Measurements from ENCODE around the gene FOXB1.

Gene FOXB1

GRCh38 chr15:59994888-59995557 is 9.1 kb upstream of the FOXB1 start:
- Mint-ChIP-seq H3K4me1 (ENCODE audit: low read depth) (peaks cover 45% of the 10 kb centered on the region), H3K4me3 (peak overlapping the region; percentile 41), H3K27me3 (peaks cover 86% of the 10 kb centered on the region), H3K9me3 (no peaks in the 10 kb centered on the region), H3K36me3 (ENCODE audit: low read depth) (no peaks in the 10 kb centered on the region), H3K27ac (peak overlapping the region; percentile 0)
- DNase-seq = peak; percentile 42

DNA sequence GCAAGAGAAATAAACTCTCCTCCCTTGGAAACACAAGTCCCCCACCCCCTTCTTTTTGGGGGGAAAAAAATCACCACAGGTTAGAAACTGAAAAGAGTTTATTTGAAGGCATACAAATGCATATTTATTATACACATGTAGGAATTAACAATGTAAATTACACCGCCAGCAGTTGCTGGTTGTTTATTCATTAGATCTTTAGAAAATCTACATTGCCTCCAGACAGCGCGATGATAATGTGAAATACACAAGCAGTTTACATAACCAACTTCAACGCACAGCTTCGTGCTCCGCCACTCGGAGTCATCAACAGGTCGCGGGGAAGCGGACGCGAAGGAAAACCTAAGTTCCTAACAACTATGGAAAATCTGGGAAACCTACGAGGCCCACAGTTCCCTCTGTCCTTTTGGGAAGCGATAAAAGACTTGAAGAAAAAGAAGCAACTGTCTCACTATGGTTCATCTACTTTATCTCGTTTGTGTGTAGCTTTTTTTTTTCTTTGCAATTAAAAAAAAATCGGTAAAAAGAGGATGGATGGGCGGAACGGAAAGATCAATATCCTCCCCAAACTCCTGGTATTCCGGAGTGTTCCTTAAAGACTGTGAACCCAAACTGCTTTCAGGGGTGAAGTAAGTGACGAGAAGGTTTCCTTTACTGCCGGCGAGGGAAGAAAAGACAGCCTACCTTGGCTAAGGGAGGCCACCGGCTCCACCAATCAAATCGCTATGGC is 8.4 kb upstream of the FOXB1 start:
- peaks cover 49% of the 10 kb centered on the region for H3K4me1 Mint-ChIP-seq (ENCODE audit: low read depth)
- peak overlapping the region; percentile 70 for H3K4me3 Mint-ChIP-seq
- DNase-seq = no peak
- H3K9me3 Mint-ChIP-seq = no peaks in the 10 kb centered on the region
- no peak overlapping the region for H3K27ac Mint-ChIP-seq
- peaks cover 91% of the 10 kb centered on the region for H3K27me3 Mint-ChIP-seq
- no peaks in the 10 kb centered on the region for H3K36me3 Mint-ChIP-seq (ENCODE audit: low read depth)

GRCh38 chr15:59996298-59997041 is 7.6 kb upstream of the FOXB1 start:
- Mint-ChIP-seq H3K4me1 (ENCODE audit: low read depth) (peaks cover 49% of the 10 kb centered on the region), H3K27ac (no peak overlapping the region), H3K36me3 (ENCODE audit: low read depth) (no peaks in the 10 kb centered on the region), H3K27me3 (peaks cover 96% of the 10 kb centered on the region), H3K4me3 (peak overlapping the region; percentile 70), H3K9me3 (no peaks in the 10 kb centered on the region)
- DNase-seq = no peak

GRCh38 chr15:59997070-59997701 is 6.9 kb upstream of the FOXB1 start:
- no peak overlapping the region for H3K27ac Mint-ChIP-seq
- peaks cover 100% of the 10 kb centered on the region for H3K27me3 Mint-ChIP-seq
- H3K36me3 Mint-ChIP-seq (ENCODE audit: low read depth) = no peaks in the 10 kb centered on the region
- peak; percentile 74 for DNase-seq
- no peaks in the 10 kb centered on the region for H3K9me3 Mint-ChIP-seq
- H3K4me1 Mint-ChIP-seq (ENCODE audit: low read depth) = peaks cover 49% of the 10 kb centered on the region
- H3K4me3 Mint-ChIP-seq = peak overlapping the region; percentile 70

- Mint-ChIP-seq H3K4me3 (no peak overlapping the region), H3K9me3 (no peaks in the 10 kb centered on the region), H3K36me3 (ENCODE audit: low read depth) (no peaks in the 10 kb centered on the region), H3K27ac (no peak overlapping the region), H3K4me1 (ENCODE audit: low read depth) (peaks cover 56% of the 10 kb centered on the region), H3K27me3 (peaks cover 100% of the 10 kb centered on the region)
- DNase-seq = no peak
Observed at GRCh38 chr15:59998305-59998949, 5.7 kb upstream of the FOXB1 start.

DNA sequence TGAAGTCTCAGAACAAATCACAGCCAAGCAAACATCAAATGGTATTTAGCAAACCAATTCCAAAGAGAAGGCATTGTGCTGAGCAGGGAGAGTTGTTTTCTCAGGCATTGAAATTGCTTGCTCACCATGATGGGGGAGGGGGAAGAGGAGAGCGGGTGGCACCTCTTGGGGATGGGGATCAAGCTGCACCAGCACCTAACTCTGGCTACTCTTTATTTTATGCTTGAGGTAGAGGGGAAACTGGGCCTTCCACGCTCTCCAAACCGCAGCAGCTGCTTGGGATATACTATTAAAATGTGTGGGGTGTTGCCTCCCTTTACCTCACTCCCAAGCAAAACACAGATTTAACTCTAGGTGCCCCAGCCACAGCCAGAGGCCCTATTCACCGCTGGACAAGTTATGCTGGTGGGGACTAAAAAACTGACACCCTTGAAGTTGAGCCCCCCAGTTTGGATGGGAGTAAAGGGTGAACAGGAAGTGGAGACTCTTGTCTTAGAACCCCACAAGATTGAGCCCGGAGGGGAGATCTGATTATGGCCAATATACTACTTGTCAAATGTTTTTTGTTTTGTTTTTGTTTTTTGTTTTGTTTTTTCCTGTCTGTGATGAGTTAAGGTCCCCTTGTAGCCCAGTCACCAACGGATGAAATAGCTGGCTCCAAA is 5.0 kb upstream of the FOXB1 start:
- H3K27ac Mint-ChIP-seq = peak overlapping the region; percentile 50
- DNase-seq = no peak
- H3K4me1 Mint-ChIP-seq (ENCODE audit: low read depth) = peaks cover 59% of the 10 kb centered on the region
- peaks cover 100% of the 10 kb centered on the region for H3K27me3 Mint-ChIP-seq
- H3K36me3 Mint-ChIP-seq (ENCODE audit: low read depth) = no peaks in the 10 kb centered on the region
- H3K9me3 Mint-ChIP-seq = no peaks in the 10 kb centered on the region
- H3K4me3 Mint-ChIP-seq = no peak overlapping the region

DNA sequence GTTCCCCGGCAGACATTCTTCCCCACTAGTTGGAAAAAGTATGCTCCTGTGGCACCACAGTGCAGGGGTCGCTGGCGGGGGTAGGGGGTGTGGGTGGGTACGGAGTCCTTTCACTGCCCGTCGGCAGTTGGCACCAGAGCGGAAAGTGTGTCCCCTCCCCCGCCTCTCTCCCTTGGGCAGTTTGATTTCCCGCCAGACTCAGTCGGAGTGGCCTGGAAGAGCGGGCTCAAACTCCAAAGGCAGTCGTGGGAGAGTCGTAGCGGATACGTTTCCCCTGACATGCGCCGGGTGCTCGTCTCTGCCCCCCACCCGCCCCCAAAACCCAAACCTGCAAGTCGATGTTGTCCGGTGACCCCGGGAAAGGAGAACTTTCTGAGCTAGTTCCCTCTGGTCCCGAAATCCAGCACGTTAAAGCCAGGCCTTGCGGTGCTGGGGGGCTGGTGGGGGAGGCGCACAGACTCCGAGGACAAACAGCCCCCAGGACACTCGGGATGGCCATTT is 4.4 kb upstream of the FOXB1 start:
- no peaks in the 10 kb centered on the region for H3K36me3 Mint-ChIP-seq (ENCODE audit: low read depth)
- H3K9me3 Mint-ChIP-seq = no peaks in the 10 kb centered on the region
- H3K4me1 Mint-ChIP-seq (ENCODE audit: low read depth) = peaks cover 57% of the 10 kb centered on the region
- peak; percentile 33 for DNase-seq
- H3K27me3 Mint-ChIP-seq = peaks cover 99% of the 10 kb centered on the region
- H3K4me3 Mint-ChIP-seq = no peak overlapping the region
- H3K27ac Mint-ChIP-seq = peak overlapping the region; percentile 50

DNA sequence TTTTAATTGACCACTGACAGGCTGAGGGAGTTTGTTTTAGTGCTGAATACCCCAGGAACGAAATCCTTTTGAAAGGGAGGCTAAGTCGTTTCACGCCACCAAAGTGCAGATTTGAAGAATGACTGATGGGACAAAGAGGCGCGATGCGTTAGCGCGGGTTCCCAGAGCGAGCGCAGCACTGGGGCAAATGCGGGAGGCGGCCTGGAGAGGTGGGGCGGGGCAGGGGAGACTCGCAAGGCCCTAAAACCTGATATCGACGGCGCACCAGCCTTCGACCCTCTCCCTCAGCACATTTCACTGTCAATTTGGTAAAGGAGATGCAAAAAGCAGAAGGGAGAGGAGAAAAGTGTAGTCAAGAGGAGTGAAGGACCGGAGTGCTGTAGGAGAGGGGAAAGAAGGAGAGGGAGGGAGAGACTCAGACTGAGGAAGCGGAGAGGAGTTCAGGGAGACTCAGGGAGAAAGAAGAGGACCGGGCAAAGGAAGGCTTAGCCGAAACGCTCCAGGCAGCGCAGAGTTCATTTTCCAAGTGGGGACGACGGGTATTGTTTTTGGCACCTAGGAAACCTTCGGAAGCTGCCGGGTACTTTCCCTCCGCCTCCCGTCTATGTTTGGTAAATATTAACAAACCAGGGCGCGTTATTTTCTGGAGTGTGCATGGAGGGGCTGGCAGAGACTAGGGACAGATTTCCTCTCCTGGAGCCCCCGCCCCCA is 3.8 kb upstream of the FOXB1 start:
- no peak overlapping the region for H3K27ac Mint-ChIP-seq
- no peak overlapping the region for H3K4me3 Mint-ChIP-seq
- peaks cover 57% of the 10 kb centered on the region for H3K4me1 Mint-ChIP-seq (ENCODE audit: low read depth)

GRCh38 chr15:60000824-60001609 is 3.1 kb upstream of the FOXB1 start:
- no peak overlapping the region for H3K27ac Mint-ChIP-seq
- H3K4me3 Mint-ChIP-seq = no peak overlapping the region
- H3K9me3 Mint-ChIP-seq = no peaks in the 10 kb centered on the region
- H3K27me3 Mint-ChIP-seq = peaks cover 99% of the 10 kb centered on the region
- no peak for DNase-seq
- H3K4me1 Mint-ChIP-seq (ENCODE audit: low read depth) = peaks cover 57% of the 10 kb centered on the region
- H3K36me3 Mint-ChIP-seq (ENCODE audit: low read depth) = no peaks in the 10 kb centered on the region

More for the DNA sequence above, 3.8 kb upstream of the FOXB1 start:
- peaks cover 99% of the 10 kb centered on the region for H3K27me3 Mint-ChIP-seq
- H3K9me3 Mint-ChIP-seq = no peaks in the 10 kb centered on the region
- no peaks in the 10 kb centered on the region for H3K36me3 Mint-ChIP-seq (ENCODE audit: low read depth)
- peak; percentile 40 for DNase-seq

DNA sequence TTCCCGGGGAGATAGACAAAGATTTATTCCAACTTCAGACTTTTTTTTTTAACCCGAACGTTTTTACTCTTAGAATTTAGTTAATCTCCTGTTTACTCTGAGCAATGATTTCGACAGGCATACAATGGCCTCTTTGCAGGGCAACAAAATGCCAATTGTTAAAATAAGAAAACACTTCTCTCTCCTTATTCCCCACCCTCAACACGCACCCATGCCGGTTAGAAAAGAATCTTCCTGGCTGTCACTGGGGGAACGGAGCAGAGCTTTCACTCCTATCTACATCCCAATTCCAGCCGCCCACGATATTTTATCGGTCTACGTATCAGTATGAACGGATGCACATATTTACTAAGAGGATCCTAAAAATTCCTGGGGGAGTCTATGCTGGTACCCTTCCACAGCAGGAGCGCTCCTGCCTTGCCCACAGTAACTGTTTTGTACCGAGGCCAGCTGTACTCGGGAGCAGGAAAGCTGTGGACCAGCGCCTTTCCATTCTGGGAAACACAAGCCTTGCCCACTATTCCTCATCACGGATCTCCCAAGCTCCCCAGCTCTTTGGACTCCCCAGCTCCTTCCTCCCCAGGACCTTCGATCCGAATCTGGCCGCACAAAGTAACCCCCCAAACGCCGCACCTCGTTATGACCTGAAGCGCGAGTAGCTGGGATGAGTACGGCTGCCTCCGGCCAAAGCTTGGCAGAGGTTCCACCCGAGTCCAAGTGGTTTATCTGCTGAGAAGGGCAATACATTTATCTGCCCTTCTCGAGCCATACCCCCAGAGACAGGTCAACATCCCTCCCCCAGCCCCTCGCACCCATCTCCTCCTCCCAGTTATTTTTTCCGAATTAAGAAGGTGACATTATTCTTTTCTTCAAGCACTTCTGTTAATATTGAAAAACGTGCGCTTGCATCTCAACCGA is 2.2 kb upstream of the FOXB1 start:
- Mint-ChIP-seq H3K9me3 (no peaks in the 10 kb centered on the region), H3K27me3 (peaks cover 99% of the 10 kb centered on the region), H3K4me3 (no peak overlapping the region), H3K27ac (peak overlapping the region; percentile 7), H3K4me1 (ENCODE audit: low read depth) (peaks cover 57% of the 10 kb centered on the region), H3K36me3 (ENCODE audit: low read depth) (peaks cover 2% of the 10 kb centered on the region)
- peak; percentile 44 for DNase-seq

- Mint-ChIP-seq H3K4me1 (ENCODE audit: low read depth) (peaks cover 49% of the 10 kb centered on the region), H3K27me3 (peaks cover 97% of the 10 kb centered on the region), H3K27ac (peak overlapping the region; percentile 7), H3K4me3 (no peak overlapping the region), H3K36me3 (ENCODE audit: low read depth) (peaks cover 2% of the 10 kb centered on the region), H3K9me3 (no peaks in the 10 kb centered on the region)
- no peak for DNase-seq
Observed at GRCh38 chr15:60002528-60003218, 1.4 kb upstream of the FOXB1 start.

Data from activated T-cell treated with anti-CD3 and anti-CD28 coated beads, Interleukin-2, amount 50 U/mL, for 24 hours (primary cell).